ENCODE measurements around the gene POLR2M. TPM values are rescaled to one million over a fixed set of nuclear protein-coding genes. Genes with fewer than 3 reads are reported as not detected.

POLR2M gene
- total RNA-seq (ENCODE audit: low replicate concordance) = 204 and 1,069 TPM in 2 replicates

- Histone ChIP-seq H3F3A (ENCODE audit: low read depth) (no peaks in the 10 kb centered on the region), H3K79me2 (ENCODE audit: low read depth) (peaks cover 40% of the 10 kb centered on the region), H3K27me3 (peaks cover 23% of the 10 kb centered on the region), H3K4me2 (peak within 1 kb of the TSS; percentile 92), H3K9ac (peak within 1 kb of the TSS; percentile 77), H3K9me3 (ENCODE audit: low read depth) (no peaks in the 10 kb centered on the region), H3K4me1 (peaks cover 9% of the 10 kb centered on the region), H4K20me1 (ENCODE audit: low read depth) (peaks cover 4% of the 10 kb centered on the region), H3K36me3 (peaks cover 4% of the 10 kb centered on the region), H2AFZ (replicated peaks) (peak within 1 kb of the TSS; percentile 95), H3K27ac (no peak within 1 kb of the TSS), H3K4me3 (peak within 1 kb of the TSS; percentile 79)
- Mint-ChIP-seq H3K36me3 (peaks cover 7% of the 10 kb centered on the region), H3K27me3 (ENCODE audit: insufficient read depth, low read depth) (no peaks in the 10 kb centered on the region), H3K4me1 (peaks cover 15% of the 10 kb centered on the region), H3K9me3 (no peaks in the 10 kb centered on the region), H3K4me3 (peak within 1 kb of the TSS; percentile 96), H3K27ac (peak within 1 kb of the TSS; percentile 76)
- DNase-seq (ENCODE audit: low spot score) = peak; percentile 83
- TF ChIP-seq EZH2phosphoT487 (IDR thresholded peaks at IDR 0.05) (no peak), EZH2 (IDR thresholded peaks at IDR 0.05) (peak; percentile 44)
These were observed at the start of gene POLR2M for GRCh38 chr15:57706405-57707209. POLR2M (plus strand) TSS chr15:57706714; CDS start chr15:57706843, 129 bp downstream.

- no peaks in the 10 kb centered on the region for H3K36me3 ChIP-seq
- H3K4me3 ChIP-seq = no peak overlapping the region
- Mint-ChIP-seq H3K27me3 (ENCODE audit: insufficient read depth, low read depth) (peaks cover 2% of the 10 kb centered on the region), H3K9me3 (no peaks in the 10 kb centered on the region), H3K27ac (no peak overlapping the region), H3K36me3 (no peaks in the 10 kb centered on the region), H3K4me1 (peaks cover 3% of the 10 kb centered on the region), H3K4me3 (no peak overlapping the region)
- no peaks in the 10 kb centered on the region for H4K20me1 ChIP-seq (ENCODE audit: low read depth)
- no peak for DNase-seq (ENCODE audit: low spot score)
- H3K9me3 ChIP-seq (ENCODE audit: low read depth) = no peaks in the 10 kb centered on the region
- no peaks in the 10 kb centered on the region for H3F3A ChIP-seq (ENCODE audit: low read depth)
- no peak overlapping the region for H3K27ac ChIP-seq
- no peak for TF ChIP-seq EZH2 (IDR thresholded peaks at IDR 0.05)
- no peak for TF ChIP-seq CTCF (IDR thresholded peaks at IDR 0.05)
- no peak for TF ChIP-seq EZH2phosphoT487 (IDR thresholded peaks at IDR 0.05)
- H3K4me1 ChIP-seq = no peaks in the 10 kb centered on the region
- H2AFZ ChIP-seq (replicated peaks) = no peak overlapping the region
- H3K4me2 ChIP-seq = no peak overlapping the region
- no peaks in the 10 kb centered on the region for H3K79me2 ChIP-seq (ENCODE audit: low read depth)
- no peaks in the 10 kb centered on the region for H3K27me3 ChIP-seq
- H3K9ac ChIP-seq = no peak overlapping the region
These were observed 48.9 kb upstream of the POLR2M start for GRCh38 chr15:57657619-57658018.

GRCh38 chr15:57662091-57662744, 44.3 kb upstream of the POLR2M start:
- Histone ChIP-seq H3K9me3 (ENCODE audit: low read depth) (no peaks in the 10 kb centered on the region), H3K4me1 (no peaks in the 10 kb centered on the region), H3K36me3 (no peaks in the 10 kb centered on the region), H2AFZ (replicated peaks) (no peak overlapping the region), H4K20me1 (ENCODE audit: low read depth) (no peaks in the 10 kb centered on the region), H3K4me2 (no peak overlapping the region), H3K27ac (no peak overlapping the region), H3F3A (ENCODE audit: low read depth) (no peaks in the 10 kb centered on the region), H3K4me3 (no peak overlapping the region), H3K79me2 (ENCODE audit: low read depth) (no peaks in the 10 kb centered on the region), H3K27me3 (no peaks in the 10 kb centered on the region), H3K9ac (no peak overlapping the region)
- no peaks in the 10 kb centered on the region for H3K9me3 Mint-ChIP-seq
- H3K27me3 Mint-ChIP-seq (ENCODE audit: insufficient read depth, low read depth) = no peaks in the 10 kb centered on the region
- no peaks in the 10 kb centered on the region for H3K36me3 Mint-ChIP-seq
- no peaks in the 10 kb centered on the region for H3K4me1 Mint-ChIP-seq
- TF ChIP-seq CTCF (IDR thresholded peaks at IDR 0.05) (no peak), EZH2phosphoT487 (IDR thresholded peaks at IDR 0.05) (no peak), EZH2 (IDR thresholded peaks at IDR 0.05) (no peak)
- DNase-seq (ENCODE audit: low spot score) = no peak
- H3K4me3 Mint-ChIP-seq = no peak overlapping the region
- H3K27ac Mint-ChIP-seq = no peak overlapping the region
